Jurkat, Clone E6-1 (cell line): ENCODE results near the gene E2F6. TPM values are rescaled to one million over a fixed set of nuclear protein-coding genes. Genes with fewer than 3 reads are reported as not detected.

Experiments used
- DNase-seq: peaks from one replicate; pipeline ENCODE4 v3.0.0-alpha.2; 2011; ENCODE audit warnings: low read depth, low spot score
- H3K4me3 ChIP-seq: 2 replicates; pipeline ENCODE4 v1.5.1; 2011; ENCODE audit warnings: mild to moderate bottlenecking, low read length, control low read depth, moderate library complexity
- polyA plus RNA-seq: library from polyadenylated mRNA; unstranded; fragments of >200 nt; gene quantifications from one replicate; pipeline ENCODE4 v1.2.1, GENCODE V29; 2012; ENCODE audit warnings: missing spikeins; ENCODE audit not compliant: insufficient read length, insufficient read depth

The E2F6 gene, protein sequence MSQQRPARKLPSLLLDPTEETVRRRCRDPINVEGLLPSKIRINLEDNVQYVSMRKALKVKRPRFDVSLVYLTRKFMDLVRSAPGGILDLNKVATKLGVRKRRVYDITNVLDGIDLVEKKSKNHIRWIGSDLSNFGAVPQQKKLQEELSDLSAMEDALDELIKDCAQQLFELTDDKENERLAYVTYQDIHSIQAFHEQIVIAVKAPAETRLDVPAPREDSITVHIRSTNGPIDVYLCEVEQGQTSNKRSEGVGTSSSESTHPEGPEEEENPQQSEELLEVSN
- polyA plus RNA-seq, result 22.5 TPM

DNA sequence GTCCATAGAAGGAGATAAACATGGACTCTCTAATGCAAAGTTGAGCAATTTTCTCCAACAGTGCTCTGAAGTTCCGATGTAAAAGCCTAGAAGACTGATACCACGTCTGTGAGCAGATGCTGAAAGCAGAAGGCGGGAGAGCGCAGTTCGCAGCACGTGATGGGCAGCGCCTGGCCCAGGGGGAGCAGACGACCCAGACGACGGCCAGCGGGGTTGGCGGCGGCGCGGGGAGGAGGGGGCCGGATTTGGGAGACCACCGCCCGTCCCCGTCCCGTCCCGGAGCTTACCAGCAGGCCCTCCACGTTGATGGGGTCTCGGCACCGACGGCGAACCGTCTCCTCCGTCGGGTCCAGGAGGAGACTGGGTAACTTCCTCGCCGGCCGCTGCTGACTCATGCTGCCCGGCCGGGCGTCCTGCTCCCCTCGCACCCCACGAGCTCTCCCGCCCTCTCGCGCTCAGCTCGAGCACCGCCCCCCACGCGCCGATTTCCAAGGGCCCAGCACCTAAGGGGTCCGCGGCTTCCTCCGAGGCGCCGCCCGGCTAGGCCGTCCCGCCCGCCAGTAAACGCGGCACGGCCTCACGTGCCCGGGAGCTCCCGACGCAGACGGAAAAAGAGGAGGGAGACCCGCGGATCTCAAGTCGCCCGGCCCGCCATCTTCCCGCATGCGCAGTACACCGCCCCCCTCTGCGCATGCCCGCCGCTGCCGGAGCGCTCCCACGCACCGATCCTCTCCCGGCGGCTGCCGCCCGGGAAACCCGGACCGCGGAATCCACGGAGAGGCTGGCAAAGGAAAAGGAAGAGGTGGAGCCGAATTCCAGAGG, at the start of gene E2F6:
Gene E2F6 (minus strand): TSS at position 677 of the 822 bp plus-strand sequence. CDS start 282 bp downstream, at position 395.
- peak within 1 kb of the TSS; percentile 80 for H3K4me3 ChIP-seq
- peak; percentile 73 for DNase-seq

DNA sequence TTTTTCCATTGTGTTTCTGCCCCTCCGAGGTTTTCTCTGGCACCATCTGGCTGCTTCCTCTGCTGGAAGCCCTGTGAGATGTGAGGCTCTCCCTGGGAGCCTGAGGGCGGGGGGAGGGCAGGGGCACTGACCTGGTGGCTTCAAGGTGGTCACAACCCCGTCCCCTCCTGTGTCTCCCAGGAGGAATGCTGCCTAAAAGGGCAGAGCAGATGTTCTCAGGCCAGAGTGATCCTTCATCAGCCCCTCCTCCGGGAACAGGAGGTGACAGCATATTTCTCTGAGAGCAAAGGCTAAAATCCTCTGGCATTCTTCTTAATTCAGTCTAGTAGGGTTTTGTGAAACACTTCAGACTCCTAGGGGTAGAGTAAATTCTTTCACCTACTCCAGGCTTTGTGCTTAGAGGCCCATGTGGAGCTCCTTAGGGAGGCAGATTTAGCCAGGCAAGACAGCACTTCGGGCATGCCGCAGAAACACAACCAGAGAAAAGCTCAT, 49.6 kb upstream of the E2F6 start:
- H3K4me3 ChIP-seq, result no peak overlapping the region
- no peak for DNase-seq

DNA sequence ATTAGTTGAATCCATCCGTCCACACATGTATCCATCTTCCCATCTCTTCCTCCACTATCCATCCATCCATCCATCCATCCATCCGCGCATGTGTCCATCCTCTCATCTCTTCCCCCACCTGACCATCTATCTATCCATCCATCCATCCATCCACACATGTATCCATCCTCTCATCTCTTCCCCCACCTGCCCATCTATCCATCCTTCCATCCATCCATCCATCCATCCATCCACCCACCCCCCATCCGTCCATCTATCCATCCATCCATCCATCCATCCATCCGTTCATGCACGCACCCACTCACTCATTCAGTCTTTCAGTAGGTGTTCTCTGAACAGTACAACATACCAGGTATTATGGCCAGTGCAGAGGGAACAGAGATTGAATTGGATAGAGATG, 48.9 kb upstream of the E2F6 start:
- DNase-seq, result no peak
- H3K4me3 ChIP-seq, result no peak overlapping the region

DNA sequence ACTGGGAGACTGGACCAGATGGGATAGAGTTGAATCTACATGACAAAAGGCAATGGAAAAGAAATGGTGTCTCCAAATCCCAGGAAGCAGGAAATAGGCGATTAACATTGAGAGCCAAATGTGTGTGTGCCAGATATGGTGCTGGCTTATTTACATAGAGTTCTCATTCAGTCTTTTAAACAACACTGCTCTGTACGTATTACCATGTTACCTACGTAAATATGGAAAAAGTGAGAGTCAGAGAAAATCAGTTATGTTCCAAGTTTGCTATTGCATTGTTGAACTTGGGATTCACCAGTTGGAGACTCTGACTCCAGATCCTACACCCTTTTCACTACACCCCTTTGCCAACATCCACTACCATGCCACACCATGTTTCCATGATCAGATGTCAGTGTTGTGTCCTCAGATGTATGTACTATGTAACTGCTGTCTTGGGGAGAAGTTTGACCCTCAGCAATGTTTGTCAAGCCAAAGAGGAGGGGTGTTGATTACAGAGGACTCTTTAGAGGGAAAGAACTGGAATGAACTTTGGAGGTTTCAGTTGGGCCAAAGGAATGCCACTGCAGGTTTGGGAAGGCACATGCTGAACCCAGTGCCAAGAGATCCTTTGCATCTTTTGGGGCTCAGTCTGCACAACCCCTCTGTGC, 48.2 kb upstream of the E2F6 start:
- H3K4me3 ChIP-seq, result no peak overlapping the region
- no peak for DNase-seq

DNA sequence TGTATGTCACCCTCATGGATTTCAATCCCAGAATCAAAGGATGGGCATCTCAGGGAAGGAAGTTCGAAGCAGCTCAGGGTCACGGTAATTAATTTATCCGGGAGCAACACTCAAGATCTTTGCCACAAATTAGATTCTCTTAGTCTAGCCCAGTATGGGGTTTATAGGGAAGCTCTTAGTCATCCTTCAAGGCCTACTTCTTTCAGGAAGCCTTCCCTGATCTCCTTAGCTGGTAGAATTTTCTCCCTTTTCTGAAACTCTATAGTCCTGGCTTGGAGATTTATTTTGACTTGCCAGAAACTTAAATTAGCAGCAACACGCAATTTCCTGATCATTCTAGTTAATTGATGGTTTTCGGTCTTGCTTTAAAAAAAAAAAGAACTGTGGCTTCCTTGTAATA, 47.4 kb upstream of the E2F6 start:
- no peak for DNase-seq
- no peak overlapping the region for H3K4me3 ChIP-seq

DNA sequence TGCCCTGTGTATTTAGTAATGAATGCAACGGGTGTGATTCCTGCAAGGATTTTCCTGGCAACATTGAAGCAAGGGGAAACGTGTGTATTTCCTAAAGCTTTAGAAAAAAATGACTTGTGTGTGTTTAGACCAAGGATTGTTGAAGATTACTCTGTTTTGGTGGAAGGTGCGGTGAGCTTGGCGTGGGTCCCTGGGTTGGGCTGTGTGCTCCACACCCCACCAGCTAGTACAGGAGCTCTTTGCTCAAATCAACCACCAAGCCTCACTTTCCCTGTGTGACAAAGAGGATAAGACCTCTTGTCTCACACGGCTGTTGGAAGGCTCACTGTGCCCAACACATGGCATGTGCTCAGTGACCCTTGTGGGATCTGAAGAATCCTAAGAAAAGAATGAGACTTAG, 46.5 kb upstream of the E2F6 start:
- no peak overlapping the region for H3K4me3 ChIP-seq
- no peak for DNase-seq

DNA sequence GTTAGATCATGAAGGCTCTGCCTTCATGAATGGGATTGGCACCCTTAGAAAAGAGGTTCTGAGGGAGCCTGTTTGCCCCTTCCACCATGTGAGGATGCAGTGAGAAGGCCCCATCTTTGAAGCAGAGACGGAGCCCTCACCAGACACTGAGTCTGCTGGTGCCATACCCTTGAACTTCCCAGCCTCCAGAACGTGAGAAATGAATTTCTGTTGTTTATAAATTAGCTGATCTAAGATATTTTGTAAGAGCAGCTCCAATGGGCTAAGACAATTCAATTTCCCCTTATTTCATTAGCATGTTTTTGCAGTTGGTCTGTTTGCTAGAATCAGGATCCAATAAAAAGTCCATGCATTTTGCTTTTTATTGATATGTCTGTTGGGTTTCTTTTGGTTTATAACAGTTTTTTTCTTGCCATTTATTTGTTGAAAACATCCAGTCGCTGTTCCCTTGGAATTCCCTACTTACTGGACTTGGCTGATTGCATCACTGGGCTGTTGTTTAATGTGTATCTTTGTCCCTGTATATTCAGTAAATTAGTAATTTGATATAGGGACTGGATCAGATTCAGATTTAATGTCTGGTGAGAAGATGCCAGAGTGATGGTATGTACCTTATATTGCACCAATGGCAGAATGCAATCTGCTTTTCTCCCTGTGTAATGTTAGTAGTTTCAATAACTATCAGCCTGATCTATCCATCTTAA, 43.8 kb upstream of the E2F6 start:
- no peak overlapping the region for H3K4me3 ChIP-seq
- DNase-seq, result no peak

DNA sequence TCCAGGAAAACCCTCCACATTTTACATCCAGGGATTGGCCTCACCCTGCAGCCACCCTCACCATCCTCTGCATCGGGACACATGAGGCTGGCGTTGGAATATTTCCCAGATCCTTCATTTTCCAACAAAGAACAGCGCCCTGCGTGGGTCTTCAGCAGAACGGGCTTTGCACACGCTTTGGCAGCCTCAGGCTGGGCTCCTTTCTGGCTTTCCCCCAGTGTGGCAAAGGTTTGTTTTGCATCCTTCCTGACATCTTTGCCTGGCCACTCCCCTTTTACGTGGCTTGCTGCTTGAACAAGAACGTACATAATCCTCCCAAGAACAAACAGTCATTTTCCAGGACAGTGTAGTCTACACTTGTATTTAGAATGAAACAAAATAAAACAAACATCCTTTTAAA, 42.3 kb upstream of the E2F6 start:
- H3K4me3 ChIP-seq, result no peak overlapping the region
- DNase-seq, result no peak

DNA sequence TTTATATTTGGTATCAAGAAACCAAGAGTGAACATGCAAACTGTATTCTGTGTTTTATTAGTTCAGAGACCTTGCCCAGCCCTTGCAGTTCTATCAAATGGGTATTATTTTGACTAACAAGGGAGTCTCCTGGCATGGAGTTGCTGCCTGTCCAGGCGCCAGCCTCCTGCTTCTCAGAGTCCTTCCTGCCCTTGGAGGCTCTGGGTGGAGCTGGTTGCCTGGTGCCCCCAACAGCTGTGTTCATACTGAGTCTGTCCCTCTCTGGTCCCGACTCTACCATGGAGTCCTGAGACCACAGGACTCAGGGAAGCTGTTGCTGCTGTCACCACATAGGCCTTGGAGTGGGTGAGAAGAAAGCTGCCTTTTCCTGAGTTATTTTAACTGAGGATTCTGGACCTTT, 41.6 kb upstream of the E2F6 start:
- no peak for DNase-seq
- H3K4me3 ChIP-seq, result no peak overlapping the region

DNA sequence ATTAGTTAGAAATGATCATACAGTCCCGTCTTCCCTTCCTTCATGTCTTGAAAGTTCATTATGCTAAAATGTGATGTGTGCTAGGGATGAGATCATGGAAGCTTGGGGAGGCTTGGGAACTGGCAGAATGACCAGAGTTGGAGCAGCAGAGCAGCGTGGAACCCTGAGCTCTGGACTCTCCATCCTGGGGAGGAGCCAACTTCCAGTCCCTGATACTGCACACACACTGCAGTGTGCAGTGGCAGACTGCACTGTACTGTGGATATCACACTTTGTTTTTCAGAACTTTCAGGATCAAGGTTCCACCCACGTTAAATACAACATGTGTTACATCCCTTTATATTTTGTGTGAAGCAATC, 40.6 kb upstream of the E2F6 start:
- no peak for DNase-seq
- no peak overlapping the region for H3K4me3 ChIP-seq

DNA sequence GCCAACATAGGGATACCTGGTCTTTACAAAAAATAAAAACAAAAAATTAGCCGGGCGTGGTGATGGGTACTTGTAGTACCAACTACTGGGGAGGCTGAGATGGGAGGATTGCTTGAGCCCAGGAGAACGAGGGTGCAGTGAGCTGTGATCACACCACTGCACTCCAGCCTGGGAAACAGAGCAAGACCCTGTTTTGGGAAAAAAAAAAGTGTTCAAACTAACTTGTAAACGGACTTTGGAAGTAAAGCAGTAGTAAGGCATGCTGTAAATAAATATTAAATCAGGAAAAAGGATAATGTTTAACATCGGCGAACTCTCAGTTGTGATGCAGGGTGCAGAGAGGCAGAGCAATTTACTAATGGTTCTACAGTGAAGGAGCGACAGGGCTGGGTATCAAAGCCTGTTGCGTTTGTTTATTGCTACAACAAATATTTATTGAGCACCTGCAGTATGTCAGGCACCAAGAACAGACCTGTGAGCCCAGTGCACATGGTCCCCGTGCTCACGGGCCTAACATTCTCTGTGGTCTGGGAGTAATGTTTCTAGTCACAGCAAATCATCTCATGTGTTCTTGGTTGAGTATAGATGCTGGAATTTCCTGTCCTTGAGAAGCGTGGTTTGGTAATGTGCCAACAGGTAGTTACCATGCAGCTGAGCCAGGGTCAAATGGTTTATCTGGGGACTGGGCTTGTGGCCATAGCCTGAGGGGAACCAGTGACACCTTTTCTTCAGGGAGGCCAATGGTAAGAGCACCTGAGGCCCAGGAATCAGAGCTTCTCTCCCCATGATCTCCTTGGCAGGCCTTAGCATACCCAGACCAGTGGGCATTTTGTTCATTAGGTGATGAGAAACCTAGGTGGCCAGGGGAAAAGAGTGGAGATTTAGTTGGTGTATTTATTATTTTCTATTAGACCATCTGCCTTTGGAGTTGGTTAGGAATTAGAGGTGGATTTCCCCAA, 40.0 kb upstream of the E2F6 start:
- no peak overlapping the region for H3K4me3 ChIP-seq
- DNase-seq, result no peak

DNA sequence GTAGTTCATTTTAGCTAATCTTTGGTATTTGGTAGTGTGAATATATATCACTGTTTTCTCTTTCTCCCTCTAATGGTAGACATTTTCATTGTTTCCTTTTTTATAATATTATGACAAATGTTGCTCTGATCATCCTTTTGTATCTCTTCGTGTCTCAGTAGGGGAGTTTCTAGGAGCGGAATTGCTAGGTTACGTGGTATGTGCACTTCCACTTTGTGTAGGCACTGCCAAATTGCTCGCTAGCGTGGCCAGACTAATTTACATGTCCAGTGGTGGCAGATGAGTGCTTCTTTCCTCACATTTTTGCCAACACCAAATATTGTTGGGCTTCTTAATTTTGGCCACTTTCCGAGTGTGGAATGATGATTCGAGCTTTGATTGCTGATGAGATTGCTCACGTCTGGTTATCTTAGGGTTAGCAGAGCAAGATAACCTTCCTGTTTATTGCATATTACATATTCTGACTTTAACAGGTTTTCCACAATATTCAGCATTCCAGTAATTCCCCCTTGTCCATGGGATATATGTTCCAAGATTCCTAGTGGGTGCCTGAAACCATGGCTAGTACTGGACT, 37.5 kb upstream of the E2F6 start:
- no peak for DNase-seq

DNA sequence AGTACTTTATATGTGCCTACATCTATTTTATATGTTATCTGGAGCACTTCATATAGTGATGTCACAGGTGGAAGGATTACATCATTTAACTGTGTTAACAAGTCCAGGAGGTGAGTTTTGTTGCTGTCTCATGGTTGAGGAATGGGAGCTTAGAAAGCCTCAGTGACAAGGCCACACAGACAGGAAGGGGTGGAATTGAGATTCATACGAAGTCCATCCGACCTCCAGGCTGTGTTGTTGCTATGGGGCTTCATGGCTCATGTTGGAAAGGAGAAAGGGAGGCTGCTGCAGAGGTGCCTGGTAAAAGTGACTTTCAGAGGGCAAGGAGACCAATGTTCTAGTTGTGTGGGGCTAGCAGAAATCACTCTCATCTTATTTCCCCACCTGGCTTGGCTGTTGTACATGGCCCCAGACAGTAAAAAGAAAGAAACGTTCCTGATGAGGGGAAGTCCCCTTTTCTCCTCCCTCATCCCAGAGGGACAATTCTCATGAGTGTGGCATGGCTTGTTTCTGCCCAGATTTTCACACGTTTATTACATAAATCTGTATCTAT, 36.9 kb upstream of the E2F6 start:
- H3K4me3 ChIP-seq, result no peak overlapping the region
- DNase-seq, result no peak

More for the DNA sequence above, 37.5 kb upstream of the E2F6 start:
- no peak overlapping the region for H3K4me3 ChIP-seq

DNA sequence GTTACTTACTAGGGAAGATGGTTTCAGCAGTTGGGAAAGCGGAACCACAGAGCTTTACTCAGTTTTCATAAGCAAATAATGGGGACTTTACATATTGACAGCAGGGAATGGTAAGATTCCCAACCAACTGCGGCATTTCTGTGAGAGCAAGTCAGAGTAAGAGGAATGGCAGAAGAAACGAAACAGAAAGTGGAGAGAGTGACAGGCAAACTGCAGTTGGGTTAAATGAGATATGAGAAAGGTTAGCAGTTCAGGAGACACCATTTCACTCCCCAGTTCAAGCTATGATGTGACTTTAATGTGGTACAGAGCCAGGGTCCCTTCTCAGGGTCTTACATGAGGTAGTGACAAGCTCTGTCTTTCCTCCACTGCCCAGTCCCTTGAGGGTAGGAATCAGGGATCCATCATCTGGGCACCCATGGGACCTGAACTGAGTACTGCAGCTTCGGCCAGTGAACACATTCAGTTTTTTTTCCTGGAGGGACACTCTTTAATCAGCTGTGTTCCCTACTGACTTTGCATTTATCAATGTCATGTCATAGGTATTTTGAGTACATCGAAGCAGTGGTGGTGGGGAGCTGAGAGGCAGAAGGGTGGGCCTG, 34.8 kb upstream of the E2F6 start:
- H3K4me3 ChIP-seq, result no peak overlapping the region

DNA sequence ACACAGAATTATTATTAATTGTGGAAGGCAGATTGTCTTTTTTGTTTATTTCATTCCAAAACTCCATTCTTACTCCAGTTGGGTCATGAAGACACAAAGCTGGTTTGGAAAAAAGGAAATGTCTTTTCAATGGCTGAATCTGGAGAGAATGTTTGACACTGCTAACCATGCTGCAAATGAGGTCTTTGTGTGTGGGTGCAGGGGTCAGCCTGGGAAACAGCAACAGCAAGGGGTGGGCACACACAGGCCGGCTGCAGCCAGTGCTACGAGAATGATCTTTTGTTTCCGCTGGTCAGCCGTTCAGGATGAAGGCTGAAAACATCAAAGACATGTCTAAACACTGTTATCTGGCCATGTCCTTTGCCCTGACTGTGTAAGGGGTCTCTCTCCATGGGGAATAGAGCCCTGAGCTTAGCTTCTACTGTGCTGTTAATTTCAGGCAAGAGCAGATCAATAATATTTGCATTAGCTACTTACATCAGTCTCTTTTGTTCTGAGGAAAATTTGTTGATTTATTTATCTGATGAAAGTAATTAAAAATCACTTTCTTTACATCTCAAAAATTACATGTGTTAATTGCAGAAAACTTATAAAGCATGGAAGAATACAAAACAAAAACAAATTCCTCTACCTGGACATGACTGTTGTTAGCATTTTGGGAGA, 33.3 kb upstream of the E2F6 start:
- DNase-seq, result no peak
- no peak overlapping the region for H3K4me3 ChIP-seq

More for the DNA sequence above, 34.8 kb upstream of the E2F6 start:
- no peak for DNase-seq

DNA sequence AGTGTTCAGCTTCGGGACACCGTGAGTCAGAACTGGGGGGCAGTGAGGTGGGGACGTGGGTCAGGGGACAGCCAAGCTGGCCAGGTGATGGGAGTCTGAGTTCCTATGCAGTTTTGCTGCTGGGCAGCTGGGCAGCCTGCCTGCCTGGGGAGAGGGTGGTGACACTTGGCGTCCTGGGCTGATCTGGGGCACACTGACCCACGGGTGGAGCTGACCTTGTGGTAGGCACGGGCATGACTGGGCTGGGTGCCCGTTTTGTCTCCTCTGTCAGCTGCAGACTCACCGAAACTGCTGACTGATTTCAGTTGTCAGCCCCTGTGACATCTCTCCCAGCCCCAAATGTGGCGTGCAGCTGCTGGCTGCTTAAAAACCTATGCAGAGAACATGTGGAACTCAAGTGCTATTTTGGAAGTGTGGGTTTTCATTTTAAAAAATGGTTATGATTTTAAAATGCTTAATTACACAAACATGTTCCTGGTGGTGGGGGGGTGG, 32.6 kb upstream of the E2F6 start:
- DNase-seq, result no peak
- no peak overlapping the region for H3K4me3 ChIP-seq
